ENCODE measurements around the gene GATA6.

GATA6 gene

DNA sequence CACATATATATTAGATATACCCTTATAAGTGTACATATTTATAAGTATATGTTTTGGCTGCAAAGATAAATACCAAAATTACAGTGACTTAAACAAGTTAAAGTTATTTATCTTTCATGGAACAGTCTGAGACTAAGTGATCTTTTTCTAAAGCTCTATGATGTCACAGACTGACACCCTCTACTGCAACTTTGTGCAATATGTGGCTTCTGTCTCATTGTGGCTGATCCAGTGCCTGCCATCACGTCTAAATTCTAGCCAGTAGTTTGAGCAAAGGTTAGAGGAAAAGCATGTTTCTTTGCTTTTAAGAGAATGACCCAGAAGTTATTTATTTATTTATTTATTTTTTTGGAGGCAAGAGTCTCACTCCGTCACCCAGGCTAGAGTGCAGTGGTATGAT is 13.8 kb upstream of the GATA6 start:
- no peak overlapping the region for H3K4me3 ChIP-seq (ENCODE audit: low read length)
- no peaks in the 10 kb centered on the region for H3K27me3 ChIP-seq (ENCODE audit: insufficient read depth, low read length)
- no peaks in the 10 kb centered on the region for H3K4me1 ChIP-seq (ENCODE audit: insufficient read depth, low read length)
- H3K36me3 ChIP-seq (ENCODE audit: insufficient read depth, low read length): no peaks in the 10 kb centered on the region
- H2AFZ ChIP-seq (ENCODE audit: low read depth, low read length): no peak overlapping the region
- no peaks in the 10 kb centered on the region for H3K9me3 ChIP-seq (ENCODE audit: low read length)

DNA sequence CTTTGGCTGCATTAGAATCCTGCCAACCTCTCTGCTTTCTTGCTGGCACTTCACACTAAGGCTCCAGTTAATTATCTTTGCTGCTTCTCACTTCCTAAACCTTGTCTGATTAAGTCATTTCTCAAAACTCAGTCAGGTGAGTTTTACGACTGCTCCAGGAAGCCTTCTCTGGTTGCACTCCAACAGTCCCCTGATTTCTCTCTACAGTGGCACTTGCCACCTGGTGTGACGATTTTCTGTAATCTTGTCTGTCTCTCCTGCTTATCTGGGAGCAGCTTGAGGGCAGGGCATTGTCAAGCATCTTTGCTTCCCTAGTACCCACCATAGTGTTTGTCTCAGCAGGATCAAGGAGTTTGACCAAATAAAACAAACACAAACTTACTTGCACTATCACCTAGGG is 10.4 kb upstream of the GATA6 start:
- Histone ChIP-seq H2AFZ (ENCODE audit: low read depth, low read length) (no peak overlapping the region), H3K4me1 (ENCODE audit: insufficient read depth, low read length) (no peaks in the 10 kb centered on the region), H3K36me3 (ENCODE audit: insufficient read depth, low read length) (no peaks in the 10 kb centered on the region), H3K9me3 (ENCODE audit: low read length) (no peaks in the 10 kb centered on the region), H3K4me3 (ENCODE audit: low read length) (no peak overlapping the region), H3K27me3 (ENCODE audit: insufficient read depth, low read length) (peaks cover 28% of the 10 kb centered on the region)

DNA sequence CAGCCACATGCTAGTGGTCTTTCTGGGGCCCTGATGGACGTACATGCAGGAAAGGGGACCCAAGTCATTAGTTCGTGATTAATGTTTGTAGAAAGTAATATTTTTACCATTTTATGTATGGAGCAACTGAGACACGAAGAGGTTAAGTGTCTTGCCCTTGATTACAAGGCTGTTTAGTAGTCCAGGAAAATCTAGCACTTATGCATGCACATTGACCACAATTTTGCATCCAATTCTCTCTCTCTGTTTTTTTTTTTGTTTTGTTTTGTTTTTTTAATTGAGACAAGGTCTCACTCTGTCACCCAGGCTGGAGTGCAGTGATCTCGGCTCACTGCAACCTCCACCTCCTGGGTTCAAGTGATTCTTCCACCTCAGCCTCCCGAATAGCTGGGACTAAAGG is 8.3 kb upstream of the GATA6 start:
- Histone ChIP-seq H3K36me3 (ENCODE audit: insufficient read depth, low read length) (no peaks in the 10 kb centered on the region), H3K4me1 (ENCODE audit: insufficient read depth, low read length) (no peaks in the 10 kb centered on the region), H3K4me3 (ENCODE audit: low read length) (no peak overlapping the region), H2AFZ (ENCODE audit: low read depth, low read length) (no peak overlapping the region), H3K27me3 (ENCODE audit: insufficient read depth, low read length) (peaks cover 48% of the 10 kb centered on the region), H3K9me3 (ENCODE audit: low read length) (no peaks in the 10 kb centered on the region)

DNA sequence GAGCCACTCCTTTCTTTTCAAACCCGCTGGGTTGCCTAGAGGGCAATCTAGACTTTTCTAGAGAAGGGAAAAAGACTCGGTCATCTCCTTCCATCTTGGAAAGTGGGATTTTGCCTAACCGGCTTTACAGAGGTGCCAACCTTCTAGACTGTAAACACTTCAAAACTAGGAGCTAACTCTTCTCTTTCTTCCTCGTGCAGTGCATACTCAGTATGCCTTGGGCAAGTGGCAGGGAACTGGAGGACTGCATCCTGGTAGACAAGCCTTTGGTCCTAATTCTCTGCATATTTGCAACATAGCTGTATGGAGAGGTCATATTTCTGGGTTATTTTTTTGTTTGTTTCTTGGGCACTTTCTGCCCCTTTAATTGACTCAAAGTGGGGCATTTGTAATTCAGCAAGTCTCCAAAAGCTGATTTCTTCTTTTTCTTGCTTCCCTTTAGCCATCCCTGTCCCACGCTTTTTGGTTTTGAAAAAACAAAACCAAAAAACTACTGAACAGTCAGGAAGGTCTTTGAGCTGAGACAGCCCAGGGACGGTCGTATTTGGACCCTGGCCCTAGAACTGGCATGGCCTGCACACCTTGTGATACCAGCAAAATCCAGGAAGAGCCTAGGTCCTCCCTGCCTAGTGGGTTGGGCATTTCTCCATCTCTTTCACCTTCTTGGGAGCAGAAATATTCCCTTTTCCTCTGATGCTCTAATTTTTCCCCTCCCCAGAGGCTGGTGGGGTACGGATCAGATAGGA is 5.8 kb upstream of the GATA6 start:
- no peak overlapping the region for H3K4me3 ChIP-seq (ENCODE audit: low read length)
- peaks cover 73% of the 10 kb centered on the region for H3K27me3 ChIP-seq (ENCODE audit: insufficient read depth, low read length)
- no peaks in the 10 kb centered on the region for H3K9me3 ChIP-seq (ENCODE audit: low read length)
- H3K36me3 ChIP-seq (ENCODE audit: insufficient read depth, low read length): no peaks in the 10 kb centered on the region
- no peaks in the 10 kb centered on the region for H3K4me1 ChIP-seq (ENCODE audit: insufficient read depth, low read length)
- H2AFZ ChIP-seq (ENCODE audit: low read depth, low read length): no peak overlapping the region

DNA sequence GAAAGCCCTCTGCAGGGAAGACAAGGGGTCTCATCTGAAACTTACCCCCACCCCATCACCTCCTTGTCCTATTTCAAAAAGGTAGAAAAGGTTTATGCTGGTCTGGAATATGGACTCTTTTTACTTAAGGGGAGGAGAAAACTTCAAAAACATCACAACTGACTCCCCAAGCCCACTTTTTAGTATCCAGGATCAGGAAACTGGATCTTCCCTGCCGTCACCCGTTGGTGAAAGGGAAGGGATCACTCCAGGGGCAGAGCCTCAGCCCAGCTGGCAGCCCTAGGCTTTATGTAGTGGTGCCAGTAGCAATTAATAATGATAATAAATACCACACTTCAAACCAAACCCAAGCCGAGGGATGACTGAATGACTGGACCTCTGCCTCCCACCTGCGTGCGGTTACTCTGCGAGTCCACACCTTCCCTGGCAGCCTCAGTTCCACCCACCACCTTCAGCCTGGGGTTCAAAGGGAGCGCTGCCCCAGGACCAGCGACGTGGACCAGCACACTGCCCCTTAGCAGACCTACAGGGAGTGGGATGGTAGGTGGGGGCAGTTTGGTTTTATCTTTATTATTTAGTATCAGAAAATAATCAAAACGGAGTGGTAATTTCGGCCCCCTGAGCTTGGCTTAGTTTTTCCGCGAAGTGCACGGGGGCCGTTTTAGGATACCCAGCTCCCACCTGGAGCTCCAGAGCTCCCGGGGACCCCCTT is 4.9 kb upstream of the GATA6 start:
- no peak overlapping the region for H2AFZ ChIP-seq (ENCODE audit: low read depth, low read length)
- no peaks in the 10 kb centered on the region for H3K36me3 ChIP-seq (ENCODE audit: insufficient read depth, low read length)
- peaks cover under 1% of the 10 kb centered on the region for H3K4me1 ChIP-seq (ENCODE audit: insufficient read depth, low read length)
- no peak overlapping the region for H3K4me3 ChIP-seq (ENCODE audit: low read length)
- no peaks in the 10 kb centered on the region for H3K9me3 ChIP-seq (ENCODE audit: low read length)
- peaks cover 81% of the 10 kb centered on the region for H3K27me3 ChIP-seq (ENCODE audit: insufficient read depth, low read length)

DNA sequence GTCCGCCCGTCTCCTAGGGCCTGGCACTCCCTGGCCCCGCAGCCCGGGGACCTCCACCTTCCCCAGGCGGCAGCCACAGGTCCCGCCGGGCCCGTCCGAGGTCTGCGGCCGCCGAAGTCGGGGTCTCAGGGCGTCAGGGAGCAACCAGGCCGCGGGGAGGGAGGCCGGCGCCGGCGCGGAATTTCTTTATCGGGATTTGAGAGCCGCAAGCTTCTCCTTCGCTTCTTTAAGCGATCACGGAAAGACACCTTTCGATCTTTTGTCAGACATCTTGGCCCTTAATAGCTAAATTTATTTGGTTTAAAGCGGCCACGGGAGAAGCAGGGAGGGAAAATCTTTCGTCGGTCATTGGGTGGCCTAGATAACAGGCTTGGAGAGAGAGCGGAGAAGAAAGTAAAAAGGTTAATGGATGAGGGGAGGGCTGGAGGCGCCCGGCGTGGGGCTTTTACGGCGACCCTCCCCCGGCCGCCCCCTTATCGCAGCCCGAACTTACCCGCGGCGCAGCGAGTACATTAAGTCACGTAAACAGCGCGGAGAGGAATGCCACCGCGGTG is 4.3 kb upstream of the GATA6 start:
- Histone ChIP-seq H3K36me3 (ENCODE audit: insufficient read depth, low read length) (no peaks in the 10 kb centered on the region), H3K27me3 (ENCODE audit: insufficient read depth, low read length) (peaks cover 88% of the 10 kb centered on the region), H3K4me1 (ENCODE audit: insufficient read depth, low read length) (peaks cover 7% of the 10 kb centered on the region), H3K9me3 (ENCODE audit: low read length) (no peaks in the 10 kb centered on the region), H3K4me3 (ENCODE audit: low read length) (no peak overlapping the region), H2AFZ (ENCODE audit: low read depth, low read length) (peak overlapping the region; percentile 39)

DNA sequence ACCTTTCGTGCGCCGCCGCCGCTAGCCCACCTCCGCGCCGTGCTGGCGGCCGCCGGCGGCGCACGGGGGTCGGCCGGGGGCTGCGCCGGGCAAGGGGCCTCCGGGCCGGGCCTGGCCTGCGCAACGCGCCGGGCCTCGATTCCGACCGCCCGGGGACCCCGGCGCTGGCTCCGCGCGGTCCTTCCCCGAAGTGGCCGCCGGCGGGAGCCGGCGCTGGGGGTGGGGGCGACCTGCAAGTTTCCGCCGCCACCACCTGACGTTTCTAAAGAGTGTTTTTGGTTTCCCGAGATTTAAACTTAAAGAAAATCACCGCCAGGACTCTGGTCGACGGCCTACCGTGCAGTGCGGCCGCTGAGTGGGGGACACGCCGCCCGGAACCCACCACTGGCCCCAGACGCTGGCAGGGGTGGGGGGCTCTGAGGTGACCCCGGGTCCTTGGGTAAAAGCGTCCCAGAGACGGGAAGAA is 3.8 kb upstream of the GATA6 start:
- peaks cover 9% of the 10 kb centered on the region for H3K4me1 ChIP-seq (ENCODE audit: insufficient read depth, low read length)
- H3K27me3 ChIP-seq (ENCODE audit: insufficient read depth, low read length): peaks cover 93% of the 10 kb centered on the region

DNA sequence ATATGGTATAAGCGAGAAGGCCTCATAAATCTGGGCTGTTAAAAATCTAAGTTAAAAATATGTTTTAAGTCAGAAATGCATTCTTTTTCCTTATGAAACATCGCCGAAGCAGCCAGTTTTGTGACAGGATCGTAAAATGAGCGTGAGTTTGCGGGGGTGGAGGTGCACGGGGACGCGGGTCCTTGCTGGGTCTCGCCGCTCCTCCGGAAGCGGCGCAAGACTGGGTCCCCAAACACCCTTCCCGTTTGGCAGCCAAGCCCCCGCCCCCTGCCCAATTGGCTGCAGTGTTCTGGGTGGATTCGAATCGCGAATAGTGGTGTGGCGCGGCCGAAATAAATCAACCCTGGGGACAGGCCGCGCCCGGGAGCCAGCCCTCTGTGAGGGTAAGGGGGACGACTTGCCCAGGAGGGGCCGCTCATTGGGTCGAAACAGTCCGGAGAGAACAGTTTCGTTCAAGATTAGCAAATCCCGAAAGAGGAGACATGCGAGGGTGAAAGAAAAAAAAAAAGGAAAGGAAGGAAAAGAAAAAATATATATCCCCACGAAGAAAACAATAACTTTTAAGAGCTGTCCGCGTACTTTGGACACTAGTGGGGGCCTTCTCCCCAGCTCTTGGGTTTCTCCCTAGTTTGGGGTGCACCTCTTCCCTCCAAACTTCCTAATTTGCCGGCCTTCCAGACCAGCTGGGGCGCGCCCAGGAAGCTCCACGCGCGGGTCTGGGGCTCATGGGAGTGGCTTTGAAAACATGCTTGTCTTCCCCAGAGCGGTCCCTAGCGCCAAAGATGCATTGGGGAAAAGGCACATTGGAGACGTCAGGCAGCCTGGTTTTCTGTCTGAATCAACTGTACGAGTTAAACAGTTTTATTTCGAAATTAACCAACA is 3.1 kb upstream of the GATA6 start:
- Histone ChIP-seq H2AFZ (ENCODE audit: low read depth, low read length) (no peak overlapping the region), H3K9me3 (ENCODE audit: low read length) (no peaks in the 10 kb centered on the region), H3K4me1 (ENCODE audit: insufficient read depth, low read length) (peaks cover 9% of the 10 kb centered on the region), H3K27me3 (ENCODE audit: insufficient read depth, low read length) (peaks cover 95% of the 10 kb centered on the region), H3K4me3 (ENCODE audit: low read length) (no peak overlapping the region), H3K36me3 (ENCODE audit: insufficient read depth, low read length) (no peaks in the 10 kb centered on the region)

More for the DNA sequence above, 3.8 kb upstream of the GATA6 start:
- Histone ChIP-seq H2AFZ (ENCODE audit: low read depth, low read length) (no peak overlapping the region), H3K4me3 (ENCODE audit: low read length) (no peak overlapping the region), H3K9me3 (ENCODE audit: low read length) (no peaks in the 10 kb centered on the region), H3K36me3 (ENCODE audit: insufficient read depth, low read length) (no peaks in the 10 kb centered on the region)

DNA sequence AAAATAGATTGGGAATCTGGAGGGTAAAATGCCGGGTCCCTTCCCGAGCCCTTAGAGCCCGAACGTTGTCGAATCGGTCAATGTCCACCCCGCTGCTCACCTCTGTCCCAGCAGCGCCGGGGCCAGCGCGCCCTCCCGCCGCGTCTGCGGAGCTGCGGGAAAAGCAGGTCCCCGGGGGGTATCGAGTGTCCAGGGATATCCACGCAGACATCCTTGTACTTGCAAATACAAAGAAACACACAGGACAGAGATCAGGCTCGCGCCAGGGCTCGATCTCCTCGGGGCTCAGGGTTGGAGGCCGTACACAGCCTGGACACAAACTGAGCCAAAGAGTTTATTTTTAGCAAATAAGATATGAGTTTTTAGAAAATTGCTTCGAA is 2.3 kb upstream of the GATA6 start:
- Histone ChIP-seq H3K36me3 (ENCODE audit: insufficient read depth, low read length) (no peaks in the 10 kb centered on the region), H2AFZ (ENCODE audit: low read depth, low read length) (no peak overlapping the region), H3K27me3 (ENCODE audit: insufficient read depth, low read length) (peaks cover 97% of the 10 kb centered on the region), H3K4me1 (ENCODE audit: insufficient read depth, low read length) (peaks cover 9% of the 10 kb centered on the region), H3K4me3 (ENCODE audit: low read length) (no peak overlapping the region), H3K9me3 (ENCODE audit: low read length) (no peaks in the 10 kb centered on the region)

DNA sequence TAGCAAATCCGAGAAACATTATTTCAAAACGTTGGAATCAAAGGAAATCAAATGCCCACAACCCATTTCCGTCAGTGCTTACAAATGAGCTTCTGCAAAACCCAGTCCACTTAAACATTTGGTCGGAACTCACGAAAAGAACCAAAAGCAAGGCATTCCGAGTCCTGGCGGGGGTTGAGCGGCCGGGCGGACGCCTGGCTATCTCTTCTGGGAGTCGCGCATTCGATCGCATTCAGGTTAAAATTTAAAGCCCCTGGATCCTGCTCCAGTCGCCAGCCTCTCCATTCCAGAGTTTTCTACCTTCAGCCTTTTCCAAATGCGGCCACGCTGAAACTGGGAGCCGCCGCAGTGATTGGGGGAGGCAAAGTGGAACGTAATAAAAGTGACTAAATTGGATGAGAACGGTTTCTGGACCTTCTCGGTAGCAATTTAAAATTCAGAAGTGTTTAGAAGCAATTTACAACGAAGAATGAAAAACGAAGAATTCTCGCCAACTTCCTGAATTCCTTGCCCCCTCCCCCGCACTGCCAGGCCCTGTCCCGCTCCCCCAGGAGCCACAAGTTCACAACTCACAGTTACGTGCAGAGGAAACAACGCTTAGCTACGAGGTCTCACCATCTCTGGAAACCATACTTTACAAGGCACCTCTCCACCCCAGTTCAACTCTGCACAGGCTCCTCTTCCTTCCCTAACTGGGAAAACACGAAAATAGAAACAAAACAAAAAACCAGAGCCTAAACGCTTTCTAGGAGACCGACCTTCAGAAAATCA is 1.7 kb upstream of the GATA6 start:
- Histone ChIP-seq H2AFZ (ENCODE audit: low read depth, low read length) (no peak overlapping the region), H3K9me3 (ENCODE audit: low read length) (no peaks in the 10 kb centered on the region), H3K4me1 (ENCODE audit: insufficient read depth, low read length) (peaks cover 9% of the 10 kb centered on the region), H3K4me3 (ENCODE audit: low read length) (no peak overlapping the region), H3K27me3 (ENCODE audit: insufficient read depth, low read length) (peaks cover 99% of the 10 kb centered on the region), H3K36me3 (ENCODE audit: insufficient read depth, low read length) (no peaks in the 10 kb centered on the region)

DNA sequence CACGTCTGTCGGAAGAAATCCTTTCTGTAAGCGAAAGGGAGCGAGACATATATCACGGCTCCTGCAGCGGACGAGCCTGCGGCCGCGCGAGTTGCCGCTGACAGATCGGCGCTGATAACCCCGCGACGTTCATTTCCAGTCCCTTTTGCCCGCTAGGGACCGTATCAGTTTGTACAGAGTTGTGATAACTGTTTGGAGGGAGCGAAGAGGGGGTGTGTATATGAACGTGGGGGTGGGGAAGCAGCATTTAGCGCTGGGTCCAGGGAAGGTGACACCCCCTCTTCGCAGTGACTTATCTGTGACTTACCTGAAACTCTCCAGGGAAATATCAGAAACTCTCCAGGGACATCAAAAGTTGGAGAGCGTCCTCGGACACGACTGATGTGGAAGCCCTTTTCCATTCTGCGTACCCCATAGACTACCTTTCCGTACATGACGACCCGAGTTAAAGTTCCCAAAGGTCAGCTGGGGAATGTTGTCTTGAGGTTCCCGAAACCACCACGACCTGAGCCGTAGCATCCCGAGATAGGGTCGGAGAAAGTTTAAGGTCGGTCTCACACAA is 948 bp upstream of the GATA6 start:
- Histone ChIP-seq H2AFZ (ENCODE audit: low read depth, low read length) (no peak overlapping the region), H3K4me3 (ENCODE audit: low read length) (no peak overlapping the region), H3K4me1 (ENCODE audit: insufficient read depth, low read length) (peaks cover 9% of the 10 kb centered on the region), H3K9me3 (ENCODE audit: low read length) (no peaks in the 10 kb centered on the region), H3K27me3 (ENCODE audit: insufficient read depth, low read length) (peaks cover 99% of the 10 kb centered on the region), H3K36me3 (ENCODE audit: insufficient read depth, low read length) (no peaks in the 10 kb centered on the region)

DNA sequence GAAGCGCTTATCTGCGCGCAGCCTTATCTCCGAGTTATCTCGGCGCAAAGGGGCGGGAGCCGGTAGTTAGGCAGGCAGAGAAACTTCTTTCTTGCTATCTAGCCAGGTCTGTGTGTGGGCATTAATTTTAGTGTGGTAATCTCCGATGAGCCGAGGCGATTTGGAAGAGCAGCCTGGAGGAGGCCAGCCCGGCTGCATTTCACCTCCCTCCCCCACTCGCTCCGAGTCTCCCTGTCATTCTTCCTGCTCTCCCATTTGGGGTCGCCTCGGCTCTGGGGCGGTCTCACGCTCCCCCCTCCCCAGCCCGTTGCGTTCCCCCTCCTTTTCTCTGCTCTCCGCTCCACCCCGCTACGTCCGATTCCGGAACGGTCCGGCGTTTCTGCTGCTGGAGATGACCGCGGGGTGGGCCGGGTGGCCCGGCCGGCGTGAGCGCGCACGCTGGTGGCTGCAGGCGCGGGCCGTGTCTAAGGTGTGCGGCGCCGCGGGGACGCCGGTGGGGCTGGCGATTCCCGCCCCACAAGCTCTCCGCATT is 566 bp downstream of the GATA6 start:
- Histone ChIP-seq H3K4me3 (ENCODE audit: low read length) (peak overlapping the region; percentile 21), H3K36me3 (ENCODE audit: insufficient read depth, low read length) (no peaks in the 10 kb centered on the region), H3K27me3 (ENCODE audit: insufficient read depth, low read length) (peaks cover 99% of the 10 kb centered on the region), H3K4me1 (ENCODE audit: insufficient read depth, low read length) (peaks cover 9% of the 10 kb centered on the region), H3K9me3 (ENCODE audit: low read length) (no peaks in the 10 kb centered on the region), H2AFZ (ENCODE audit: low read depth, low read length) (peak overlapping the region; percentile 44)

Data from neuron (in vitro differentiated cells).